ENCODE data around the gene TCN1. TPM values are rescaled to one million over a fixed set of nuclear protein-coding genes. Genes with fewer than 3 reads are reported as not detected.

Gene TCN1
- total RNA-seq, 4 donors from 2014 or later: not detected

DNA sequence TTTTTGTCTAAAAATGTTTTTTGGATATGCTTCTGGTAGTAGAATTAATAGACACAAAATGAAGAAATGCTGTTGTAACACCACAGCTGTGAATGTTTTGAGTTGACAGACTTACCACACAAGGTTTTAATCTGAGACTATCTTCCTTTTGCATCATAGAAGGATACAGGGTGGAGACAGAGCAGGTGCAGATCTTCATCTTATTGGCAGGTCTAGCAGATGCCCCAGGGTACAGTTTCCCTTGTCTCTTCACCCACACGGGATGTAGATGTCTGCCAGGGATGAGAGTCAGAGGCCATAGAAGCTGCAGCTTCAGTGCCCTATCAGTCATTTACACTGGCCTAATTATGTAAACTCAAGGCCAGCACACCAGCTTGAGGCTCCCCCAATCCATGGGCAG, 13.3 kb upstream of the TCN1 start:
- TF ChIP-seq POLR2A (IDR thresholded peaks at IDR 0.05): no peak
- TF ChIP-seq, protein P1, sequence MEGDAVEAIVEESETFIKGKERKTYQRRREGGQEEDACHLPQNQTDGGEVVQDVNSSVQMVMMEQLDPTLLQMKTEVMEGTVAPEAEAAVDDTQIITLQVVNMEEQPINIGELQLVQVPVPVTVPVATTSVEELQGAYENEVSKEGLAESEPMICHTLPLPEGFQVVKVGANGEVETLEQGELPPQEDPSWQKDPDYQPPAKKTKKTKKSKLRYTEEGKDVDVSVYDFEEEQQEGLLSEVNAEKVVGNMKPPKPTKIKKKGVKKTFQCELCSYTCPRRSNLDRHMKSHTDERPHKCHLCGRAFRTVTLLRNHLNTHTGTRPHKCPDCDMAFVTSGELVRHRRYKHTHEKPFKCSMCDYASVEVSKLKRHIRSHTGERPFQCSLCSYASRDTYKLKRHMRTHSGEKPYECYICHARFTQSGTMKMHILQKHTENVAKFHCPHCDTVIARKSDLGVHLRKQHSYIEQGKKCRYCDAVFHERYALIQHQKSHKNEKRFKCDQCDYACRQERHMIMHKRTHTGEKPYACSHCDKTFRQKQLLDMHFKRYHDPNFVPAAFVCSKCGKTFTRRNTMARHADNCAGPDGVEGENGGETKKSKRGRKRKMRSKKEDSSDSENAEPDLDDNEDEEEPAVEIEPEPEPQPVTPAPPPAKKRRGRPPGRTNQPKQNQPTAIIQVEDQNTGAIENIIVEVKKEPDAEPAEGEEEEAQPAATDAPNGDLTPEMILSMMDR (IDR thresholded peaks at IDR 0.05): no peak
- DNase-seq: no peak
- Histone ChIP-seq H3K27me3 (no peaks in the 10 kb centered on the region), H3K27ac (no peak overlapping the region), H3K4me1 (no peaks in the 10 kb centered on the region), H3K9me3 (no peaks in the 10 kb centered on the region), H3K36me3 (no peaks in the 10 kb centered on the region), H3K4me3 (no peak overlapping the region)
- intact Hi-C loops (cut with DNase I; ENCODE audit: low total_unique reads): no loop called here

DNA sequence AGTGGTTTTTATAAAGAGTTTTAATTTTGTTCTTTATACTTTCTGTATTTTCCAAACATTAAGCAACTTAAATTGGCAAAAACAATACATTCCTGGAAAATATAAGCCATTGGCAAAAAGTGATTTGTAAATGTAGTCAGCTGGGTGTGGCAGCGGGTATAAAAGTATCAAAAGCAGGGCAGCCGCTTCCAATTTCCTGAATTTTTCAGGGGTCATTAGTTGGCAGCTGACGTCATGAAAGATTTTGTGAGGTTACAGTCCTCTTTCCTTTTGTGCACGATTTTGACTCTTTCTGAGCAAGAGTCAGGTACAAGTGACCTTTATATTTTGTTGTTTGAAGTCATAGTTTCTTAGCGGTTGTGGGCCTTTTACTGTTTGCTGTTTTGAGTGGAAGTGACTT, 12.3 kb upstream of the TCN1 start, which contains the start of gene OOSP3:
TSS of gene OOSP3 (plus strand) at position 208 of the 400 bp plus-strand sequence. CDS start at position 235, 27 bp downstream.
- H3K9me3 ChIP-seq: no peaks in the 10 kb centered on the region
- TF ChIP-seq, protein P1 (IDR thresholded peaks at IDR 0.05): no peak
- no peak for TF ChIP-seq POLR2A (IDR thresholded peaks at IDR 0.05)

DNA sequence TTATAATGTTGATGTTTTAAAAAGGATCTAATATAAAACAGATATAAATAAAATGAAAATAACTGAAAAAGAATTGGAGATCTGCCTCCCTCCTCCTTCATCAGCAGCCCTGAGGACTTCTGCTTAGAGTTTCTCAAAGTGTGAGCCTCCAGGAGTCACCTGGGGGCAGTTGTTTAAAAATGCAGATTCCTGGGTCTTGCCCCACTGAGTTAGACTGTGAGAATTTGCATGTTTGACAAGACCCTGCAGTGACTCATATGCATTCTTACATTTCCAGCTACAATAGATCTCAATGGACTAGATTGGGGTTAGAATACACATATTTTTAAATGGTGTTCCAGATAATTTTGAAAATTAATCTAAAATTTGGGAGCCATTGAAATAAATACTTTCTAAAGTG, 11.5 kb upstream of the TCN1 start:
- Histone ChIP-seq H3K27ac (no peak overlapping the region), H3K36me3 (no peaks in the 10 kb centered on the region), H3K4me3 (no peak overlapping the region), H3K9me3 (no peaks in the 10 kb centered on the region), H3K27me3 (no peaks in the 10 kb centered on the region), H3K4me1 (no peaks in the 10 kb centered on the region)
- intact Hi-C loops (cut with DNase I; ENCODE audit: low total_unique reads): no loop called here
- no peak for TF ChIP-seq POLR2A (IDR thresholded peaks at IDR 0.05)
- TF ChIP-seq, protein P1 (IDR thresholded peaks at IDR 0.05): no peak
- DNase-seq: no peak

More for the DNA sequence above, 12.3 kb upstream of the TCN1 start, which contains the start of gene OOSP3:
- no peak for DNase-seq
- Histone ChIP-seq H3K27me3 (no peaks in the 10 kb centered on the region), H3K36me3 (no peaks in the 10 kb centered on the region), H3K27ac (no peak within 1 kb of the TSS), H3K4me3 (no peak within 1 kb of the TSS), H3K4me1 (no peaks in the 10 kb centered on the region)
- intact Hi-C loops (cut with DNase I; ENCODE audit: low total_unique reads): no loop called here

DNA sequence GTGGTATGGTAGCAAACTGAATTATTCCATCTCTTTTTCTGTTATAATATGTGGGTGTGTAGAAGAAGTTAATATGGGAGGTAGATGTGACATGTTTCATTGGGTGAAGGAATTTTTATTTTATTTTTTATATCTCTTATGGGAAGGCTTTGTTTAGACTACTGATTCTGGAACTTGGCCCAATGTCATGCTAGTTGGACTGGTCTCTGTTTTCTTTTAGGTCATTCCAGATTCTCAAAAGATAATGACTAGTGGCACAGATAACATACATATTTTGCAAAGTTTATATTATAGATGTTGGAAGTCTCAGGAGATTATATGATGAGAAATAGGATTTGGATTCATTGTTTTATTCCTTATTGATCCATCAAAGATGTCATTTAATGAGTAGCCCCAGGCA, 11.0 kb upstream of the TCN1 start:
- Histone ChIP-seq H3K4me1 (no peaks in the 10 kb centered on the region), H3K27me3 (no peaks in the 10 kb centered on the region), H3K36me3 (no peaks in the 10 kb centered on the region), H3K4me3 (no peak overlapping the region), H3K9me3 (no peaks in the 10 kb centered on the region), H3K27ac (no peak overlapping the region)
- no peak for TF ChIP-seq POLR2A (IDR thresholded peaks at IDR 0.05)
- TF ChIP-seq, protein P1 (IDR thresholded peaks at IDR 0.05): no peak
- intact Hi-C loops (cut with DNase I; ENCODE audit: low total_unique reads): no loop called here
- no peak for DNase-seq

DNA sequence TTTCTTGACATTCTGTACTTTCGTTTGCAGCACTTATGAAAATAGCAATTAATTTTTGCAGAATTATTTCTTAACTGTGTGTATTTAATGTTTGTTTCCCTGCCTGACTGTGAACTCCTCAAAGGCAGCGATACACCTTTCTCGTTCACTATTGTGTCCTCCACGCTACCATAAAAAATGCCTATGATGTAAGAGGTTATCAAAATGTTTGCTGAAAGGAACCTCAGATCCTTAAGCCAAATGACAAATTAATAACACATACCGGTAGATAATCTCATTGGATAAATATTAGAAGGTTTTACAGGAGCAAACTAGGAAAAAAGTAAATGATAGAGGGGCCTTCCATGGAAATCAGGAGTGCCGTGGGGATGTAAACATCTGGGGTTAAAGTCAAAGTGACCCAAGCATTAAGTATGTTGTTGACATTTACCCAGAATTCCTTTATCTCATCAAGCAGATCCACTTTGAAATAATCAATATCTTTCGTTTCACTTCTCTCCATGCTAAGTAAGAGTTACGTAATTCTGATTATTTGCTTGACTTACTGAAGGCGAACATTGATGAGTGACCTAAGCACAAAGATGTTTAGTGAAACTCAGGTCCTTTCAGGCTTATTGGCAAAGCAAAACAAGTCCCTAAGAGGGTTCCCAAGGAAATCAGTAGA, 9.7 kb upstream of the TCN1 start:
- H3K27ac ChIP-seq: no peak overlapping the region
- intact Hi-C loops (cut with DNase I; ENCODE audit: low total_unique reads): no loop called here
- no peaks in the 10 kb centered on the region for H3K9me3 ChIP-seq
- no peaks in the 10 kb centered on the region for H3K36me3 ChIP-seq
- DNase-seq: no peak
- no peak for TF ChIP-seq POLR2A (IDR thresholded peaks at IDR 0.05)
- TF ChIP-seq, protein P1 (IDR thresholded peaks at IDR 0.05): no peak
- no peaks in the 10 kb centered on the region for H3K4me1 ChIP-seq
- H3K27me3 ChIP-seq: no peaks in the 10 kb centered on the region
- no peak overlapping the region for H3K4me3 ChIP-seq

All from uterus (tissue), 4 donors.